GM21423 (cell line): ENCODE data around the gene IGF2R.
A peak's percentile ranks its signal among the peaks of the same experiment; 100 is the strongest.
"Not testable (repeated sequence)": the region's sequence is repeated elsewhere in the genome, so short reads cannot be mapped to it uniquely, and the experiment has no call there.

ENCODE experiments used
- ATAC-seq: cut with Tn5 transposase; IDR thresholded peaks from one replicate; pipeline ENCODE4 v1.9.1; 2021; ENCODE audit warnings: mild to moderate bottlenecking, moderate library complexity; ENCODE audit not compliant: unreplicated experiment

IGF2R gene

GRCh38 chr6:159968295-159969203 is at the start of gene IGF2R:
Gene IGF2R (plus strand): TSS chr6:159969082. CDS start chr6:159969247, 165 bp downstream.
- ATAC-seq, result peak; percentile 81

DNA sequence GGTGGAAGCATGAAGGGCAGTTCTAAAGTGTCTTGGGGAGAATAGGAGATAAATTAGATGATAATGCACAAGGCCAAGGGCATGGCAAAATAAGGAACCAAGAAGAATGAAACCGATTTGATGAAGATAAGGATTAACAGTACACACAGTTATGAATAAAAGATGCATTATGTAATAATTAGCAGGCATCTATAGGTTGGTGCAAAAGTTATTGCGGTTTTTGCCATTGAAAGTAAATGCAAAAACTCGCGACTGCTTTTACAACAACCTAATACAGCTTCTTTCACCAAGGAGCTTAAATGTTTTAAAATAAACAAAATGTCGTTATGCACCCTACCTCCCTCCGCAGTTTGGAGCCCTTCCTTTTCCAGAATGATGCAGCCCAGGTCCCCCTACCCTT is 49.1 kb upstream of the IGF2R start:
- ATAC-seq, result no peak

DNA sequence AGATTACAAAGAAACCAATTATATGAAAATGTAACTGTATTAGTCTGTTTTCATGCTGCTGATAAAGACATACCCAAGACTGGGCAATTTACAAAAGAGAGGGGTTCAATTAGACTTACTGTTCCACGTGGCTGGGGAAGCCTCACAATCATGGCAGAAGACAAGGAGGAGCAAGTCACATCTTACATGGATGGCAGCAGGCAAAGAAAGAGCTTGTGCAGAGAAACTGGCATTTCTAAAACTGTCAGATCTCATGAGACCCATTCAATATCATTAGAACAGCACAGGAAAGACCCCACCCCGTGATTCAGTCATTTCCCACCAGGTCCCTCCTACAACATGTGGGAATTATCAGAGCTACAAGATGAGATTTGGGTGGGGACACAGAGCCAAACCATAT is 44.7 kb upstream of the IGF2R start:
- ATAC-seq, result not testable (repeated sequence)

GRCh38 chr6:159926542-159927203 is 42.2 kb upstream of the IGF2R start:
- no peak for ATAC-seq

DNA sequence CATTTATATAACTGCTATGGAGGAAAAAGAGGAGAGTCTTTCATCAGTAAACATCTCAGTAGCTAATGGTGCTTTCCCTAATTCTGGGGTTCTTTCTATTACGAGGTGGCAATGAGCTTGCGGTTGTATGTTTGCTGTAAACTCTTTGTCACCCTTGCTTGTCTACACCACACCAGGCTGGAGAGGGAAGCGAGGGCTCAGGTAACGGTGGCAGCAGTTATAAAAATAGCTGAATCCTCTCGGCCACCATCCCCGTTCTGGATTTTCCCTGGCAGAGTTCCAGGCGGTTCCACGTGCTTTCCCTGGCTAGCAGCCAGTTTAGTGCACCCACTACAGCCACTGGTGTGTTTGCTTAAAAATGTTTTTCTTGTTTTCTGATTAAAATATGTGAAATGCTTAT is 39.1 kb upstream of the IGF2R start:
- ATAC-seq, result peak; percentile 31

DNA sequence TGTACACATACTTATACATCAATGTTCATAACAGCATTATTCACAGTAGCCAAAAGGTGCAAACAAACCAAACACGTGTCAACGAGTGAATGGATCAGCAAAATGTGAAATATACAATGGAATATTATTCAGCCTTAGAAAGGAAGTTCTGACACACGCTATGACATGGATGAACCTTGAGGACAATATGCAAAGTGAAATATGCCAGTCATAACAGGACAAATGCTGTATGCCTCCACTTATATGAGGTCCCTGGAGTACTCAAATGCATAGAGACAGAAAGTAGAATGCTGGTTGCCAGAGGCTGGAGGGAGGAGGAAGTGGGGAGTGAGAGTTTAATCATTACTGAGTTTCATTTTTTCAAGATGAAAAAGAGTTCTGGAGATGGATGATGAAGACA is 37.8 kb upstream of the IGF2R start:
- ATAC-seq, result peak; percentile 91

DNA sequence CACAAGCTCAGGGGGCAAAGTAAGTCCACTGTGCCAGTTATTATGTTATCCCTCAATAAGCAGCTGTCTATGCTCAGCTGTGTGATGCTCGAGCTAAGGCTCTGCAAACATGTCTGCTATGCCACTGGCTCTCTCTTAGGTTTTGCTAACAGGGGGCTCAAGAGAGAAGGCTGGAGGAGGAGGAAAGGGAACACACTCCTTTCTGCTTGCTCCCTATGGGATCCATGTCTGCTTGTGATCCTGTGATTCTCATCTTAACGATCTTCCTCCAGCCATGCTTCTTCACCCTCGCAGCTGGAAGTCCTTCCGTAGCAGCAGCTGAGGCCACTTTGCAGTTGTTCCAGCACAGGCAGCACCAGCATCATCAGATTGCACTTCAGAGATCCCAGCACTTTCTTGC is 37.0 kb upstream of the IGF2R start:
- ATAC-seq, result no peak

DNA sequence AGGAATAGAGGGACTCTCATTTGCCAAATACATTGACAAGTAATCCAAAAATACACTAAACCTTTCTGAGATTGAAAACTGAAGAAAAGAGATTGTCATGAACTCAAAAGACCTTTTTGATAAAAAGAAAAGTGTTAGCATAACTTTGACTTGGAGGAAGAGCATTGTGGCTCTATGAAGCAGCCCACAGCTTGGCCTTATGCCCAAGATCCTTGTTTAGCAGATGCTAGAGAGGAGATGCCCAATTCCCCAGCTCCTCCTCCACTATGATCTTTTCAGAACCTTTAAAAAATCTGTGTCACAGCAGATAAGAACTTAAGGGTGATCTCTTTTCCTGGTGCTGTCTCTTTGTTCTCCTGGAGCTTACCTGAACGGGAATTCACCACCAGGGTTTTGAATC is 35.8 kb upstream of the IGF2R start:
- no peak for ATAC-seq

DNA sequence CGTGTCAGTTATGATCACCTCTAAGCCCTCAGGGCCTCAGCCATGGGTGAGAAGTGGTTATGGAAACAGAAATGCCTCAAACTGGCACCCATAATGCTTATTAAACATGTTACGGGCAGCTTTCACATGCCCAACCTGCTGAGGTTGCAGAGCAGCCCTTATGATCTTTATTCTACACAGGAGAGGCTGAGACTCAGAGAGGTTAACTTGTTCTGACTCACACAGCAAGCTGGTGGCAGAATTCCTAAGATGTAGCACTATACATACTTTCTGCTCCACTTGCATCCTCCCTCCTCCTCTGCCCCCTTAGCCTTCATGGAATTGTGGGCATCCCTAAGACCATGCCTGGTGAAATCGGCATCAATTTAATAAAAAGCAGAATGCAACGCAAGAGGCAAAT is 34.7 kb upstream of the IGF2R start:
- no peak for ATAC-seq

DNA sequence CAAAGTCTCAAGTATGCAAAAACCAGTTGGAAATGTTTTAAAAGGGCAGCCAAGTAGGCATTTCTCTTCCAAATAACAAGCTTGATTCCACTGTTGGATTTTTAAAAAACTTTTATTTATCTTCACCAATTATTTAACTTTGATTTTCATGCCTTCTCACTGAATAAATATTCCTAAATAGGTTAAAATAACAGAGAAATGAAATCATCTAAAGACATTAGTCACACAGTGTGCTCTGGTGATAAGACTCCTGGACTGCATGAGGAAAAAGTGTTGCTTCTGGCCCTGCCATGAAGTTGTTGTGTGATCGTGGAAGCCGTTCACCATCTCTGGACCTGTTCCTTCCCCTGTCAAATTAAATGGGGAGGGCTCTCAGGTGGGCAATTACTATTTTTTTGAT is 33.8 kb upstream of the IGF2R start:
- ATAC-seq, result no peak

GRCh38 chr6:159935633-159936032 is 33.2 kb upstream of the IGF2R start:
- ATAC-seq, result no peak

DNA sequence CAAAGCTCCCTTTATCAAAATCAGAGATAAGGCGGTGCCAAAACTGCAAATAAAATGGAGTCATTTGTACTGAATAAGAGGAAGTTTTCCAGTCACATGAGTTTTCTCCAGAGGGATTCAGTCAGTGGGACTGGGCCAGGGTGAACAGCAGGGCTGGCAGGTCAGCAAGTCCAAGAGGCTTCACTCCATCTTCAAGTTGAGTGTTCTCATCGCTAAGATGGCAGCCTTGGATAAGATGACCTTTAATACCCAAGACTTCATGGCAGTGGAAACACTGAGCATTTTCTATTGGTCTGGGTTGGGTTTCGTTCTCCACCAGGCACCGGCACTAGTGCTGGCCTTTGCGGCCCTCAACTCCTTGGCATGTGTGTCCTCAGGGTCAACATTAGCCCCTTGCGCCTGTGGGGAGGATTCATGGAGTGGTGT is 29.3 kb upstream of the IGF2R start:
- no peak for ATAC-seq

DNA sequence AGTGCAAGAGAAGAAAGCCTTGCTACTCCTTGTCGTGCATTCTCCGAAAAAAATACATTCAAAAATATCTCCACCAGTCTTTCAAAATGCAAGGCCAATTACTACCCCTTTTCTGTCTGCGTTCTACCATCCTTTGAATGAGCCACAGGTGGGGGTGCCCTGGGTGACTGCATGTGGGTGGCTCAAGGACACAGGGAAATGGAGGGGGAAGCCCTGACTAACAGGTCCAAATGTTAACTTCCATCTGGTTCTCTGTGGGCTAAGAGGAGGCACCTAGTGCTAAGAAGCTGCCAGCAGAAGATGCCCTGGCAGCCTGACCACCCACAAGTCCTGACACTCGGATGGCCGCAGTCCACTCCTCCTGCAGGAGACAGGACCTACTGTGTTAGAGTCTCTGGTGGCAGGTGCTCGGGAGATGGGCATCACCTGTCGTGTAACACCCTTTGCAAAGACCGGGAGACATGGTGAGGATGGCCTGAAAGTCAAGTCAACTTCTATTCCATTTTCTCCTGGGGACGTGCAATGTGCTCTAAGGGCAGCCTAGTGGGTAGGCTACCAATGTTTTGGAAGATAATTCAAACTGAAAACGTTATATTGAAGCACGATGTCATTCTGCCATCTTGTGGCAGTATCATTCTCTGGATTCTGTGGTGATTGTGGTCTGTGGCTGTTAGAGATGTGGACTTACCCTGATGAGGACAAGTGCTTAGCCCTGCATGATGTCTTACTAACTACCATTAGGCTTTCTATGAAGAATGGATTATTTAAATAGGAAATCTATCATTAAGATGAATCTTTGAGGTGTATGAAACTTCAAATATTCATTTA is 27.4 kb upstream of the IGF2R start:
- ATAC-seq, result peak; percentile 95

DNA sequence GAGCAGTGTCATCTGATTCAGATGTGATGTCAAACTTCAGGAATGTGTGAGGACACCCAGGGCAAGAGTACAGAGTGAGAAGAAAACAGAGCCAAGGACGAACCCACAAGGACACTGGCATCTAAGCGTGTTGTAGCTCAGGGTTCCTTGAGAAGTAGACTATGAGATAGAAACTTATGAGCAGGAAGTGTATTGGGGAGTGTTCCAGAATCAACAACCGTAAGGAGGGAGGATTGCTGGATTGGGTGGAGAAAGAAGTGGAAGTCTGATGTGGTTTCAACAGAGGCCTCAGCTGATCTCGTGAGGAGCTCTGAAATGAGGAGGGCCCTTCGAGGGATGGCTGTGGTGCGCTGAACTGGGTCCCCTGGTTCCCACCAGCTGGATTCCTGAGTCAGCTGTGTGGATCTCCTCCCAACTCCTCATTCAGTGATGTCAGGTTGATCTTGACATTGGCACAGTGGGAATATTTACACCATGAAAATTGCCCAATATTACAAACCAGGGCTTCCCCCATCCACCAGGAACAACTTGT is 25.7 kb upstream of the IGF2R start:
- ATAC-seq, result no peak

DNA sequence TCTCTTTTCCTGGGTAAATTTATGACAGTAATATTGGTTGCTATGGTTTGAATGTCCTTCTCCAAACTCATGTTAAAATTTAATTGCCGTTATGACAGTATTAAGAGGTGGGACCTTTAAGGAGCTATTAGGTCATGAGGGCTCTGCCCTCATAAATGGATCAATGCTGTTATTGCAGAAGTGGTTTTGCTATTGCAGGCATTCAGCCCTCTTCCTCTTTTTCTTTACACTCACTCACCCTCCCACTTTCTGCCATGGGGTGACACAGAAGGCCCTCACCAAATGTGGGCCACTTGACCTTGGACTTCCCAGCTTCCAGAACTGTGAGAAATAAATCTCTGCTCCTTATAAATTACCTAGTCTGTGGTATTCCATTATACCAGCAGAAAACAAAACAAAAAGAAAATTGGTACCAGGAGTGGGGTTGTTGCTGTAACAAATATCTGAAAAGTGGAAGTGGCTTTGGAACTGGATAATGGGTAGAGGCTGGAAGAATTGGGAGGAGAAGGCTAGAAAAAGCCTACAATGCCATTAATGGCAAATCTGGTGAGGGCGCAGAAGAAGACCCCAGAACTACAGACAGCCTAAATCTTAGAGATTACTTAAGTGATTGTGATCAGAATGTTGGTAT is 24.8 kb upstream of the IGF2R start:
- ATAC-seq, result no peak

DNA sequence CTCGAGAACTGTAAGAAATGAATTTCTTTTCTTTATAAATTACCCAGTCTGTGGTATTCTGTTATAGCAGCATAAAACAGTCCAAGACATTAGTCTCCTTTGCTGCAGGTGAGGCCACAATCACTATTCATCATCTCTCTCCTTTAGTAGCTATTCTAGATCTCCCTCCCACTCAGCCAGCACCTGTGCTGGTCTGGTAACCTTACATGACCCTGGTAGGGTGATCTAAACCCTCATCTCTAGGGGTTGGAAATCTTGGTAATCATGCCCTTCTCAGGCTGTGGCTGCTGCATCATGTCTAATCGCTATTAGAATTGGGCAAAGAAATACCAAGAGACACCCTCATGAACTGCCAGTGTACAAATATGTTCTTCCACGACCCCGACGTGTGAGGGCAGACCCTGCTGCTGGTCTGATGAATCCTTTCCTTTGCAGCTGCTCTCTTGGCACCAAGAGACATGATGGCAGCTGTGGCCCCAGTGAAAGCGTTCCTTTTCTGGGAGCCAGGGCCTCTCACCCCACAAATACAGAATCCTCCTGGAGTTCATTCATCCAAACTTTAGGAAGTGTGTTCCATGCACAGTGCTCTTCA is 23.0 kb upstream of the IGF2R start:
- no peak for ATAC-seq

- no peak for ATAC-seq
Measured at GRCh38 chr6:159946912-159947311, 22.0 kb upstream of the IGF2R start.

- ATAC-seq, result no peak
Measured at GRCh38 chr6:159948199-159948598, 20.7 kb upstream of the IGF2R start.

DNA sequence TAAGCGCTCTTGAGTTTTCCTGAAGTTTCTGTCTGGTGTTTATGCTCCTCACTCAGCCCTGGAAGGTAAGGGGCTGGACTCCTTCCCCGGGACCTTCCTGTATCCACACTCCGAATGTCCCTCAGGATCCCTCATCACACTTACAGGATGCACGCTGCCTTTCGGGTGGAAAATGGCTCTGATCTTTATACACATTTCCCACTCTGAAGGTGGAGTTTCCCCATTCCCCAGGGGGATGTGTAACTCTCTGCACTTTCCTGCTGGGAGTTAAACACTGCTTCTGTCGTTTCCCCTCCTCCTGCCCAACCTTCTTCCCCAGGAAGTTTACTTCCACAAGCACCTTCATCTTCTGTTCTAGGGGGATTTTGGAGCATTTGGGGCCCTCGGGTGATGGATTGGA is 17.1 kb upstream of the IGF2R start:
- ATAC-seq, result no peak

DNA sequence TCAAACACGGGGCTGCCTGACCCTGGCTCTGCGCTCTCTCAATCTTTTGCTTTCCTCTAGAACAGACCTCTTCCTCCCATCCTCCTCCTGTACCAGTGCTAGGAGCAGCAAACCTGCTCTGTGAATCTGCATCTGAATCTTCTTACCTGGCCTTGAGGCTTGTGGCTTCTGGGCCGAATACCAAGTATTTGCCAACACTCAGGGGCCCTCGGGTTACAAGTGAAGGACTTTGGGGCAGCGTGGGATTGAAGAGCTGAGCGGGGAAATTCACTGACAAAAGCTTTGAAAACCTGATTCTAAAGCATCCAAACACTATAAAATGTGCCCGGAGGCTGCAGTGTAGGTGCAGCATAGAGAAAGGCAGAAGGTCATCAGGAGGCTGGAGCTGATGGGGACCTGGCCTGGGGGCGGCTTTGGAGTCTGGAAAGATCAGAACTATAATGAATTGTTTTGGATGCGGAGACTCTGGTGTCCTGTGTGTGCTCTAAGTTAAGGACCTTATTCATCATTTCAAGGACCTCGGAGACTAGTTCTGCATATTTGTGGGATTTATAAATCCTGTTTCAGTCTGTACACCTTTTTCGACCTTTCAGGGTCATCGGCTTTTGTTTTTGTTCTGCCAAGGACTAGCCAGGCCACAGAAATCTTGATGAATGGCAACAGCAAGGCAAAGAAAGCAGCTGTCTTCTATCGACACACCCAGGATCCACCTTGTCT is 16.4 kb upstream of the IGF2R start:
- no peak for ATAC-seq
